Caki2 (cell line): ENCODE measurements around the gene CYTH4. TPM values are rescaled to one million over a fixed set of nuclear protein-coding genes. Genes with fewer than 3 reads are reported as not detected.

ENCODE experiments used
- DNase-seq: peaks from one replicate; pipeline ENCODE4 v3.0.0-alpha.2; 2015; ENCODE audit warnings: low read depth
- in situ Hi-C: cut with HindIII; loops from 2 replicates; pipeline ENCODE4 v1.10.0; 2016; ENCODE audit warnings: low sequenced_read_pairs, low pct_unique_long_range_greater_than_20kb, mixed read lengths
- total RNA-seq: library from RNA; depleted of rRNA; stranded (reverse); fragments of >200 nt; shearing (Covaris generic); gene quantifications from 2 replicates; pipeline ENCODE4 v1.2.3, GENCODE V29; 2014; ENCODE audit warnings: low replicate concordance

The CYTH4 gene
- total RNA-seq, 1 experiment from 2014 or later = 0.98 TPM

DNA sequence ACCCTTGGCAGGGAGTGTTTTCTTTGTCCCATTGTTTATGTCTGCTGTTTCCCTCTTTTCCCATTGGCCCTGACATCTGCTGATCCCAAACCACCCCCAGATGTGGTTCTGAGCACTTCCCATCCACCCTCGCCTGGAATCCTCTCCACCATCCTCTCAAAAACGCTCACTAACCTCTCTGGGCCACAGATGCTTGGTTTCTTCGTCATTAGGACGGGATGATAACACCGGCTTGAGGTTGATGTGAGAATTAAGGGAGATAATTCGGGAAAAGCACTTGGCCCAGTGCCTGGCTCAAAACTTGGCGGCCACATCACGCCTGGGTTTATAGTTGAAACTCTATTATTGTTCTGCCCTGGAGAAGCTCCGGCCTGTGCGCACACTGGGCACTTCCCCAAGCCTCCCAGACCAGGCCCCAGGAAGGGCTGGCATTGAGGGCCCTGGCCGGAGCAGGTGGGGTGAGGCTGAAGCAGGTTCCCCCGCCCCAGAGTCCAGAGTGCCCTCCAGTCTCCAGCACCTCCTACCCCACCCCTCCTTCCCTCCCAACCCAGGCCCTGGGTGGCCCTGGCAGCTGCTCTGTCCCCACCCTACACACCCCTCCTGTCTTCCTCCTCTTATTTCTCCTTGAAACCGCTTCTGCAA, 63.7 kb downstream of the CYTH4 start:
- peak; percentile 46 for DNase-seq
- in situ Hi-C loops = no loop called here

GRCh38 chr22:37346505-37346895, 64.2 kb downstream of the CYTH4 start:
- in situ Hi-C loops = no loop called here
- DNase-seq = no peak

GRCh38 chr22:37349043-37349814, 66.9 kb downstream of the CYTH4 start:
- in situ Hi-C loops = no loop called here

GRCh38 chr22:37351232-37351631, 68.9 kb downstream of the CYTH4 start:
- peak; percentile 25 for DNase-seq
- in situ Hi-C loops = no loop called here

More at GRCh38 chr22:37349043-37349814, 66.9 kb downstream of the CYTH4 start:
- no peak for DNase-seq

GRCh38 chr22:37352481-37352880, 70.2 kb downstream of the CYTH4 start:
- no peak for DNase-seq
- in situ Hi-C loops = no loop called here

GRCh38 chr22:37353839-37354238, 71.5 kb downstream of the CYTH4 start:
- DNase-seq = peak; percentile 97
- in situ Hi-C loops = no loop called here

GRCh38 chr22:37354261-37354660, 72.0 kb downstream of the CYTH4 start:
- in situ Hi-C loops = no loop called here
- no peak for DNase-seq

- in situ Hi-C loops = no loop called here
- DNase-seq = no peak
Measured at GRCh38 chr22:37354670-37355069, 72.4 kb downstream of the CYTH4 start.

DNA sequence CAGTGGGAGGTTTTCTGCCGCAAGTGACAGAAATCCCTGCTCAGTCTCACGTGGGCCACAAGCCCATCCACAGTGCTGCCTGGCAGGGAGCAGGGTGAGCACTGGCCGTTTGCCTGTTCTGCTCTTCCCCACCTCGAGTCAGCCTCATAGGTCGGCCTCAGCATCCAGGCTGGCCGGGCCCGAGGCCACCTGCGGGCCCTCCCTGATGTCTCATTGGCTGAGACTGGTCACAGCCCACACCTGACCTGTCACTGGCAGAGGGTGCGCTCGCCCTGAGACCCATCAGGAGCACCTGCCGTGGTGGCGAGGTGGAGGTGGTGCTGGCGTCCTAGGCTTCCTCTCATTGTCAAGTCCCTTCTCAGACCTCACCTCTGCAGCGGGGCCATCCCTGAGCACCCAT, 72.9 kb downstream of the CYTH4 start:
- in situ Hi-C loops = no loop called here

GRCh38 chr22:37356922-37357321, 74.6 kb downstream of the CYTH4 start:
- DNase-seq = no peak
- in situ Hi-C loops = no loop called here

More for the DNA sequence above, 72.9 kb downstream of the CYTH4 start:
- DNase-seq = no peak

DNA sequence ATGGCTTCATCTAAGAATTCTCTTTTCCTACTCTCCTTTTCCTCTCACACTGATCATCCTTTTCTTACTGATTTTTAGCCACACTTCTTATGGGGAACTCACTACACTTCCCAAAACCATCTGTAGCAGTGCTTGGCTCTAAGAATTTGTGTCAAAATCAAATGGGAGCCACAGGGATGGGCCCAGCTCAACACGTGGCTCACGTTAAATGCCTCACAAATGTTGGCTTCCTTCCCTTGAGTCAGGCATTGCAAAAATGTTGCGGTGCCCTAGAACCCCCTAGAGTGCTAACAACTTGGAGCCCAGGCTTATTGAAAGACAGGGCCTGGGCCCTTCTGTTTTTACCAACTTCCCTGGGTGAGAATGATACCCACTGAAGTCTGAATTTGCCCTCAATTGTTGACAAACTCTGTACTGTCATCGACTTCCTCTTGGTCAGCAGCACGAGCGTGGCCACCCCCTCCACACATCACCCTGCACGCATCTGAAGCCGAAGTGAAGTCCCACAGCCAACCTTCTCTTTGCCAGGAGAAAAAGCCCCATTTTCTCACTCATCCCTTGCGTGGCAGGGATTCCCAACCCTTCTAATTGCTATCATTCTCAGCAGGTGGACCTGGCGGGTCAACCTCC, 75.3 kb downstream of the CYTH4 start:
- DNase-seq = no peak
- in situ Hi-C loops = no loop called here

DNA sequence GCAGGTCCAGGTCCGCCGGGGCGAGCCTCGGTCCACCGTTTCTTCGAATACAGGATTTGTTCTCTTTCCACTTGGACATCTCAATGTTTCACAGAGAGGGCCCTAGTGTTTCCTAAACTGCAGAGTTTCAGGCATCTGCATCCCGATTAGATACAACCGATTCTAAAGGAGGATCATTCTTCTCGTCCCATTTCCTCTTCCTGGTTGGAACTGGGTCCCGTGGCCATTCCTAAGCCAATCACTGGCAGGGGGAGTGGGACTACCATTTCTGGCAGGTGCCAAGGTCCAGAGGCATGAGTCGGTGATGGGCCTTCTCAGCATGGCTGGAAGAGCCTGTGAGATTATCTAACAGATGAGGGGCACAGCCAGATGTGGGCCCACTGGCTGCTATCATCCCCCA, 76.1 kb downstream of the CYTH4 start:
- in situ Hi-C loops = no loop called here
- DNase-seq = no peak

GRCh38 chr22:37358917-37359316, 76.6 kb downstream of the CYTH4 start:
- no peak for DNase-seq
- in situ Hi-C loops = no loop called here

DNA sequence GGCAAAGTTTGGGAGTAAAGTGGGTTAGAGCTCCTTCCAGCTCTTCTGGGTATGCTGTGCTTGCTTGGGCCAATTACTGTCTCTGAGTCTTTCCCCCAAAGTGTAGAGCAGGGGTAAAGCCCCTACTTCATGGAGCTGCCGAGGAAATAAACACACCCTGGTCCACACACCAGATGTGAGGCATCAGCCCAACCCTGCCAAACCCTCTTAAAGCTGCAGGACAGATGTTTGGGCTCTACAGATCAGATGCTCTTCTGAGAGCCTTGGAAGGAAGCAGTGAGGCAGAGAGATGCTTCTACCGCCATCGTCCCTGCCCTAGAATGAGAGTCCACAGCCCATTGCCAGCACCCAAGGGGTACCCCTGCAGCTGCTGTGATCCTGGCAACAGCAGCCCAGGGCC, 80.3 kb downstream of the CYTH4 start:
- DNase-seq = no peak
- in situ Hi-C loops = no loop called here

- no peak for DNase-seq
- in situ Hi-C loops = no loop called here
Measured at GRCh38 chr22:37363261-37363992, 81.1 kb downstream of the CYTH4 start.
